ENCODE results near the gene RBMS1. TPM values are rescaled to one million over a fixed set of nuclear protein-coding genes. Genes with fewer than 3 reads are reported as not detected.

The RBMS1 gene
- total and polyA plus RNA-seq, 2 experiments from 2014 or later, result 55.5 to 94.8 TPM

- H3K4me3 ChIP-seq, result no peak overlapping the region
- TF ChIP-seq EZH2phosphoT487 (IDR thresholded peaks at IDR 0.05; ENCODE audit: unreplicated experiment) (no peak), EZH2 (IDR thresholded peaks at IDR 0.05; ENCODE audit: low read depth, unreplicated experiment) (no peak), REST (IDR thresholded peaks at IDR 0.05; ENCODE audit: unreplicated experiment) (no peak)
- no peaks in the 10 kb centered on the region for H3K36me3 ChIP-seq (ENCODE audit: insufficient read depth)
- no peaks in the 10 kb centered on the region for H3K9me2 ChIP-seq (ENCODE audit: insufficient read depth)
- no peak overlapping the region; the same call in 1 of the 2 replicates for H3K27ac ChIP-seq (ENCODE audit: low read depth)
- DNase-seq (ENCODE audit: low spot score) (peak; percentile 13), ATAC-seq (peak; percentile 24)
- H4K20me1 ChIP-seq (replicated peaks; ENCODE audit: insufficient read depth), result no peaks in the 10 kb centered on the region; the same call in 1 of the 2 replicates
- no peaks in the 10 kb centered on the region for H3K27me3 ChIP-seq (ENCODE audit: insufficient read depth)
- no peaks in the 10 kb centered on the region for H3F3A ChIP-seq (replicated peaks; ENCODE audit: low read depth)
- no peak overlapping the region for H2AFZ ChIP-seq
- H3K9me3 Mint-ChIP-seq, result no peaks in the 10 kb centered on the region
- H3K4me2 ChIP-seq, result peak overlapping the region; percentile 15; the same call in 1 of the 2 replicates
- peaks cover 36% of the 10 kb centered on the region for H3K4me1 ChIP-seq (ENCODE audit: insufficient read depth)
- H3K36me3 Mint-ChIP-seq (ENCODE audit: low read depth), result no peaks in the 10 kb centered on the region
- H3K4me1 Mint-ChIP-seq, result peaks cover 41% of the 10 kb centered on the region
- no peak overlapping the region for H3K4me3 Mint-ChIP-seq
- peaks cover 2% of the 10 kb centered on the region for H3K27me3 Mint-ChIP-seq (ENCODE audit: insufficient read depth, low read depth, poor library complexity)
- no peak overlapping the region; the same call in 1 of the 2 replicates for H3K27ac Mint-ChIP-seq
- peaks cover 95% of the 10 kb centered on the region for H3K79me2 ChIP-seq (replicated peaks; ENCODE audit: insufficient read depth)
Measured at GRCh38 chr2:160479269-160479668, 14.3 kb downstream of the RBMS1 start.

- peak; percentile 27; the same call in 2 of the 3 replicates for ATAC-seq
- Histone ChIP-seq H3K79me2 (replicated peaks; ENCODE audit: insufficient read depth) (peaks cover 95% of the 10 kb centered on the region), H3K27ac (ENCODE audit: low read depth) (no peak overlapping the region; the same call in 1 of the 2 replicates), H3K36me3 (ENCODE audit: insufficient read depth) (no peaks in the 10 kb centered on the region), H2AFZ (no peak overlapping the region), H3K4me3 (no peak overlapping the region), H3K4me2 (peak overlapping the region; percentile 15; the same call in 1 of the 2 replicates), H3F3A (replicated peaks; ENCODE audit: low read depth) (no peaks in the 10 kb centered on the region), H4K20me1 (replicated peaks; ENCODE audit: insufficient read depth) (peaks cover 3% of the 10 kb centered on the region; the same call in 1 of the 2 replicates), H3K9me2 (ENCODE audit: insufficient read depth) (no peaks in the 10 kb centered on the region), H3K4me1 (ENCODE audit: insufficient read depth) (peaks cover 42% of the 10 kb centered on the region), H3K27me3 (ENCODE audit: insufficient read depth) (no peaks in the 10 kb centered on the region)
- TF ChIP-seq ZNF462 (CRISPR knock-in tag; IDR thresholded peaks at IDR 0.05) (no peak), STAT1 (IDR thresholded peaks at IDR 0.05; ENCODE audit: unreplicated experiment) (no peak), JUNB (IDR thresholded peaks at IDR 0.05; ENCODE audit: unreplicated experiment) (no peak), CTCF (conservative IDR thresholded peaks at IDR 0.05; ENCODE audit: low read depth in 2 of 2) (no peak), POLR2AphosphoS5 (IDR thresholded peaks at IDR 0.05; ENCODE audit: low read depth) (no peak), ZNF114 (CRISPR knock-in tag; IDR thresholded peaks at IDR 0.05) (no peak), EZH2 (IDR thresholded peaks at IDR 0.05; ENCODE audit: low read depth, unreplicated experiment) (no peak), EZH2phosphoT487 (IDR thresholded peaks at IDR 0.05; ENCODE audit: unreplicated experiment) (no peak)
- Mint-ChIP-seq H3K36me3 (ENCODE audit: low read depth) (no peaks in the 10 kb centered on the region), H3K4me3 (no peak overlapping the region), H3K27ac (no peak overlapping the region), H3K27me3 (ENCODE audit: insufficient read depth, low read depth, poor library complexity) (peaks cover 2% of the 10 kb centered on the region), H3K9me3 (no peaks in the 10 kb centered on the region), H3K4me1 (peaks cover 47% of the 10 kb centered on the region)
- DNase-seq (ENCODE audit: low spot score), result no peak
Measured at GRCh38 chr2:160478660-160479059, 14.9 kb downstream of the RBMS1 start.

Measured in GM23338 (cell line).